HG02970 (cell line): ENCODE results near the gene CBFA2T3.

ENCODE experiments used
- ATAC-seq: cut with Tn5 transposase; IDR thresholded peaks from one replicate; pipeline ENCODE4 v1.9.1; 2021; ENCODE audit warnings: mild to moderate bottlenecking, moderate library complexity, moderate number of reproducible peaks; ENCODE audit not compliant: unreplicated experiment, low FRiP score

CBFA2T3 gene

GRCh38 chr16:88883117-88883895 lies 93.7 kb downstream of the CBFA2T3 start:
- no peak for ATAC-seq

DNA sequence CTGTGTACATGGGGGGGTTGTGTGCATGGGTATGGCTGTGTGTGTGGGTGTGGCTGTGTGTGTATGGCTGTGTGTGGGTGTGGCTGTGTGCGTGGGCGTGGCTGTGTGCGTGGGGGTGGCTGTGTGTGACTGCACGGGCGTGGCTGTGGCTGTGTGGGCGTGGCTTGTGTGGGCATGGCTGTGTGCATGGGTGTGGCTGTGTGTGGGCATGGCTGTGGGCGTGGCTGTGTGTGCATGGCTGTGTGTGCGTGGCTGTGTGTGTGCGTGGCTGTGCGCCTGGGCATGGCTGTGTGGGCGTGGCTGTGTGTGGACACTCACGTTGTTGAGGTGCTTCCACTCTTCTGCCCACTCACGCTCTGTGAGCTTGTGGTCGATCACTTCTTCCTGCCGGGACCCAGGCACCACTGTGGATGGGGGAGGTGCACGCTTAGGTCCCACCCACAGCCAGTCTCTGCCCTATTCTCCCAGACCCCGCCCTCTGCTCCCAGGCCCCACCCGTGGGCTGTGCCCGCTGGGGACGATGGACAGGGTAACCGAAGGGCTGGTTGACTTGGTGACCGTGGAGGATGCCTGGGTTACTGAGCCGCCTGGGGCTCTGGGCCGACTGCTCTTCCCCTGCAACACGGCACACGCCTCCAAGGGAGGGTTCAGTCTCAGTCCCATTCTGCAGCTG lies 94.5 kb downstream of the CBFA2T3 start:
- no peak for ATAC-seq

DNA sequence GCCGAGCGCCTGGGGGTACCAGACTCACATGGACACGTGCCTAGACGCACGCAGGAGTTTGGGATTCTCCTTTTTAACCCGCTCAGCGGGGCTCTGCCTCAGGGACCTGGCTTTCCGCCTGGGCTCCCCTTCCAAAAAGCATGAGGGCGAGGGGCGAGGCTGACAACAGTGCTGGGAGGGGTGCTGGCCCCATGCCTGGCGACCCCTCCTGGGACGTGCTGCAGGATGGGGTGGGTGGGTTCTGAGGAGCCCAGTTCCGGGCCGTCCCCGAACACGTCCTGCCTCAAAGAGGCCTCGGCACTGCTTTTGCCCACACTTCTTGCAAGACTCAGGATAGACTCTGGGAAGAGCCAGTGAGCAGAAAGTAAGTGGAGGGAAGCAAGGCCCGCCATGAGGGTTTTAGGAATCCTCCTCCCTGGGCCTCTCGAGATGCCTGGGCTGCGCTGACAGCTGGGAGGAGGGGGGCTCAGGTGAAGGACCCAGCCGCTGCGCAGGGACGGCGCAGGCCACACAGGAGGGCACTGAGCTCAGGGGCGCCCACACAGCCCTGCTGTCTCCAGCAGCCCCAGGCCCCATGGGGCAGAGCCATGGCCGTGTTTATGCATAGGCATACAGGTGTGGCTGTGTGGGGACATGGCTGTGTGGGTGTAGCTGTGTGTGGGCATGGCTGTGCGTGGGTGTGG lies 95.2 kb downstream of the CBFA2T3 start:
- no peak for ATAC-seq

GRCh38 chr16:88881007-88881615 lies 95.9 kb downstream of the CBFA2T3 start:
- ATAC-seq = no peak

- ATAC-seq = no peak
These were observed 96.6 kb downstream of the CBFA2T3 start for GRCh38 chr16:88880226-88881006.

GRCh38 chr16:88879788-88880055 lies 97.3 kb downstream of the CBFA2T3 start:
- ATAC-seq = no peak

GRCh38 chr16:88878967-88879787 lies 97.8 kb downstream of the CBFA2T3 start:
- ATAC-seq = no peak

DNA sequence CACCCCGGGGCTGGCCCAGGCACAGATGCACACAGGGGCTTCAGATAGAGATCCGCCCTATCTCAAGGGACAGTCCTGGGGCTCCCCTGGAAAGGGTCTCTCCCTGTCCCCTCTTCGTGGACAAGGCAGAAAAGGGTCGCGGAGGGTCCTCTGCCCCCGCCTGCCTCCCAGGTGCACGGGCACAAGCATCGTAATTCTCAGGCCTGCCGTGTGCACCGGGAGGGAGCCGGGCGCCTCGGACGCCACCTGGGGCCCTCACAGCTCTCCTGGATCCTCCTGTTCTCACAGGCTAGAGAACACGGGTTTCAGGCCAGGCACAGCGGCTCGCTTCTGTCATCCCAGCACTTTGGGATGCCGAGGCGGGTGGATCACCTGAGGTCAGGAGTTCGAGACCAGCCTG lies 98.7 kb downstream of the CBFA2T3 start:
- ATAC-seq = no peak

- no peak for ATAC-seq
These were observed 99.3 kb downstream of the CBFA2T3 start for GRCh38 chr16:88877564-88878289.

GRCh38 chr16:88876942-88877526 lies 100.0 kb downstream of the CBFA2T3 start:
- no peak for ATAC-seq

GRCh38 chr16:88875703-88876234 lies 101.2 kb downstream of the CBFA2T3 start:
- no peak for ATAC-seq

DNA sequence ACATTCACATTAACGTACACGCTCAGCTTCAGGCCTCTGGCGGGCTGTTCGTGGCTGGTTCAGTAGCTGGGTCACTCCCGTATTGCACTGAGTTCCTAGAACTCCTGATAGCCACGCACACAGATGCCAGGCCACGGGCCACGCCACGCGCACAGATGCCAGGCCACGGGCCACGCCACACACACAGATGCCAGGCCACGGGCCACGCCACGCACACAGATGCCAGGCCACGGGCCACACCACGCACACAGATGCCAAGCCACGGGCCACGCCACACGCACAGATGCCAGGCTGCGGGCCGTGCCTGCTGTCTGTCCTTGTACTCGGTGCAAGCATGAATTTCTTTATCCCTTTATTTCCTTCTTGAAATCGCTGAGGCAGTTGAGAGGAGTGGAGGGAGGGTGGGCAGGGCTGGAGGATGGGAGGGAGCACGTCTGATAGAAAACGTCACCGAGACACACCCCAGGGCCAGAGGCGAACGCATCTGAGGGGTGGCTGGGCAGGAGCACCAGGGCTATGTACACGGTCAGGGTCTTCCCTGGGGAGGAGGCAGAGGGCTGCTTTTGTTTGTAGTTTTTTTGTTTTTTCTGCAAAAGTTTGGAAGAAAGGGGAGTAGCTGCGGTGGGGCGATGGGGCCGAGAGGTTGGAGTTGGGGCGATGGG lies 101.9 kb downstream of the CBFA2T3 start:
- ATAC-seq = no peak

- ATAC-seq = no peak
These were observed 104.2 kb downstream of the CBFA2T3 start for GRCh38 chr16:88872650-88873331.

DNA sequence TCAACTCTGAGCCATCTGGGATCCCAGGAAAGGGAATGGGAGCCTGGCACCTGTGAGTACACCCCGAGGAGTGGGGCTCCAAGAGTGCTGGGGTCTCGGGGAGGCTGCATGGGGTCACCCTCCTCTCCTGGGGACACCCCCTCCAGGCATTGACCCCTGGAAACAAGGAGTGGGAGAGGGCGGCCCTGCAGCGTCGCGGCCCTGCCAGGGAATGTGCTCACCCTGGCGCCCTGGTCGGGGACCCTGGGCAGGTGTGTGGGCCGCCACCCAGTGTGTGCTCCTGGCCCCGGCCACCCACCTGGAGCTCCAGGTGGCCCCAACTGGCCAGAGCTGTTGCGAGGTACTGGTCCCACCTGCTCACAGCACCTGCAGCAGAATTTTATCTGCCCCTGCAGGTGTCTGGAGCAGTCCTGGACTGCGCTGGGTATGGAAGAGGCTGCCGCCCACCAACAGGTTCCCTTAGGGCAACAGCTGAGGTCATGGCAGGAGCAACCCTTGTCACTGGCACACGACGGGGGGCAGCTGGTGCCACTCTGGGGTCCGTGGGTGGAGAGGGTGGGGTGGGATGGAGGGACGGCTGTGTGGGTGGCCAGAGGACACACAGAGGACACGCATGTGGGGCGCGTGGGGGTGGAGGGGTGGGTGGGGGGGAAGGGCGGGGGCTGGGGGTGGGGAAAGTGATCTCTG lies 105.1 kb downstream of the CBFA2T3 start:
- ATAC-seq = no peak

DNA sequence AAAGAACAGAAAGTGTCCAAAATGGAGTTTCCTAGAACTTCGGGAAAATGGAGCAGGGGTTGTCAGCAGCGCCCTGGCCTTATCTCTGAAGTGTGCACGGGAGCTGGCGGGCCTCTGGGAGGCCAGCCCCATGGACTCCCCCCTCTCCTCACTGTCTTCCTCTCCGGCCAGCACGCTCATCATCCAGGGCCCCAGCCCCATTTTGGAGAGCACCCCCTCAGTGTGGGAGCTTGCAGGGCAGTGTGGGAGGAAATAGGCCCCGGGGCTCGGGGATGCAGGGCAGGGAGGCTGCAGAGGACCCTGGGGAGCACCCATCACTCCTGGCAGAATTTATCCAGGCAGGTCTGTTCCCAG lies 105.7 kb downstream of the CBFA2T3 start:
- no peak for ATAC-seq

DNA sequence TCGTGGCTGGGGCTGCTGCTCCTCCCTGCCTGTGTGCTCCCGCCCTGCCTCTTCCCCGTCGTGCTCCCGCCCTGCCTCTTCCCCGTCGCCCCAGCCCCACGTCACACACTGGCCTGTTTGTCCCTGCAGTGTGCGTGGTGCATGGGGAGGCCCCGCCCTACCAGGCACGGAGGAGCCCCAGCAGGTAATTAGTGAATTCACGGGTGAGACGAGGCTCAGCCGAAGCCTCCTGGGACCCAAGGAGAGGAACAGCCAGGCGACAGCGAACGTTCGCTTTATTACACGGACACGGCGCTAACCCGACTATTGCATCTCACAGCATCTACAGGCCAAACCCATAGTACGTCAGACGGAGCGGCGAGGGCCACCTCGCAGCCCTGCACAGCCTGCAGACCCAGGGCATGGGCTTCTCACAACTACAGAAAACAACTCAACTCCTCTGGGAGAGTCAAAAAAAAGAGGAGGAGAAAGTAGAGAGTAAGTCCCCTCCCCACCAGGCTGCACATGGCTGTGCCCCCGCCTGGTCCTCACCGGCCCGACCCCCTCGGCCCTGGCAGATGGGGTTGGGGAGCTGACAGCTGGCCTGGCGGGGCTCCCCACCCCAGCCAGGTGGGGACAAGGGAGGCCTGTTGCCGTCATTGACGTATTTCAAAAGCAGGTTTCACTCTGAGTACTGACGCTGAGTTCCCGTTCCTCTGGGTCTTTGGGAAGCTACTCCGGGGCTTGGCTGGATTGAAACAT lies 106.2 kb downstream of the CBFA2T3 start:
- no peak for ATAC-seq
